Fibroblast of gingiva (primary cell): ENCODE results near the gene OR5C1.
"Not testable (repeated sequence)": the region's sequence is repeated elsewhere in the genome, so short reads cannot be mapped to it uniquely, and the experiment has no call there.

Experiments
- DNase-seq: peaks from one replicate; pipeline ENCODE4 v3.0.0-alpha.2; 2011; ENCODE audit warnings: low read depth

The OR5C1 gene

GRCh38 chr9:122788831-122789230 is at the start of gene OR5C1:
Gene OR5C1 (plus strand): TSS chr9:122788933. CDS start chr9:122788933, 0 bp downstream.
- no peak for DNase-seq

GRCh38 chr9:122742003-122742402 is 46.7 kb upstream of the OR5C1 start, which contains the start of gene OR1L6:
Gene OR1L6 (plus strand): TSS chr9:122742303. CDS start chr9:122749848, 7,545 bp downstream.
- DNase-seq: no peak

GRCh38 chr9:122754825-122755224 is 33.9 kb upstream of the OR5C1 start:
- no peak for DNase-seq

GRCh38 chr9:122767817-122768216 is 20.9 kb upstream of the OR5C1 start:
- no peak for DNase-seq

- DNase-seq: no peak
Observed at GRCh38 chr9:122777052-122777451, 11.7 kb upstream of the OR5C1 start.

GRCh38 chr9:122777935-122778627 is 10.7 kb upstream of the OR5C1 start:
- peak; percentile 84 for DNase-seq

- no peak for DNase-seq
Observed at GRCh38 chr9:122779181-122779580, 9.6 kb upstream of the OR5C1 start.

- DNase-seq: no peak
Observed at GRCh38 chr9:122780026-122780425, 8.7 kb upstream of the OR5C1 start.

- no peak for DNase-seq
Observed at GRCh38 chr9:122781671-122782070, 7.1 kb upstream of the OR5C1 start.

- DNase-seq: no peak
Observed at GRCh38 chr9:122785269-122785668, 3.5 kb upstream of the OR5C1 start.

GRCh38 chr9:122786338-122786737 is 2.4 kb upstream of the OR5C1 start:
- DNase-seq: no peak

- no peak for DNase-seq
Observed at GRCh38 chr9:122789256-122790046, 718 bp downstream of the OR5C1 start.

- no peak for DNase-seq
Observed at GRCh38 chr9:122791872-122792669, 3.3 kb downstream of the OR5C1 start.

GRCh38 chr9:122797316-122798063 is 8.8 kb downstream of the OR5C1 start:
- DNase-seq: no peak

- DNase-seq: no peak
Observed at GRCh38 chr9:122800066-122801060, 11.6 kb downstream of the OR5C1 start, which contains the start of gene OR1K1. Gene OR1K1 (plus strand): TSS chr9:122800123. CDS start chr9:122800123, 0 bp downstream.

GRCh38 chr9:122806661-122807060 is 17.9 kb downstream of the OR5C1 start:
- no peak for DNase-seq

GRCh38 chr9:122807271-122807900 is 18.7 kb downstream of the OR5C1 start:
- no peak for DNase-seq

- no peak for DNase-seq
Observed at GRCh38 chr9:122808141-122808540, 19.4 kb downstream of the OR5C1 start.

- DNase-seq: not testable (repeated sequence)
Observed at GRCh38 chr9:122809261-122809660, 20.5 kb downstream of the OR5C1 start.
